ENCODE measurements around the gene NRAS.

NRAS gene

DNA sequence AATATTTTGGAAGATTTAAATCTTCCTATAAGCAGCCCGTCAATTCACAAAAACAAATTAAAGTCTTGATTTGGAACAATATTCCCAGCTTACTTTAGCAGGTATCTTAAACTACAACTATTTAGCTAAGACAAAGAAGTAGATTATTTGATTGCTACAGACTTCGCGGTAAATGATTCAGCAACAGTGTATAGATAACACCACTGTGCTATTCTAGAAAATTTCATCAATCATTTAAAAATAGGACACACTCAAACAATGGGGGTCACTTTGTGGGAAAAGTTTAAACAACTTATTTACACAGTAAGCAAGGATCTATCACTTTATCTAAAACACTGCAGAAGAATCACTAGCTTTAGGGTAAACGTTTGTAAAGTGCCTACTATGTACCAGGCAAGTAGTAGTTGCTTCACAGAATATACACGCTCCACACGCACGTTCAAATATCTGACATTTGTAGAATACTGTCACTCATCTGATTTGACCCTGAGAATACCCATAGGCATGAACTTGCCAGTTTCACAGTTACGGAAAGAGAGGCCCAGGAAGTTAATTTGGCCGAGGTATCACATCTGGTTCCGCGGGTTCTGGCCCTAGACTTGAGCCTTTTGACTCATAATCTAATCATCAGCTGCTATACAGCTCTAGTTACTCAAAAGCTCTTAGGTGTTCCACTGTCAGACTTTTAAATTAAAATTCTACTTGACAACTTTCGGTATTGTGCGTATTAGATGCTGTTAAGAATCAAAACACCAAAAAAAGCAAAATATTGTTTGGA lies 47.6 kb downstream of the NRAS start:
- no peak for TF ChIP-seq CTCF (IDR thresholded peaks at IDR 0.05; ENCODE audit: borderline replicate concordance, insufficient read depth, low read depth, low read length)
- peak overlapping the region; percentile 65 for H3K4me3 ChIP-seq (ENCODE audit: low read depth, low read length)

DNA sequence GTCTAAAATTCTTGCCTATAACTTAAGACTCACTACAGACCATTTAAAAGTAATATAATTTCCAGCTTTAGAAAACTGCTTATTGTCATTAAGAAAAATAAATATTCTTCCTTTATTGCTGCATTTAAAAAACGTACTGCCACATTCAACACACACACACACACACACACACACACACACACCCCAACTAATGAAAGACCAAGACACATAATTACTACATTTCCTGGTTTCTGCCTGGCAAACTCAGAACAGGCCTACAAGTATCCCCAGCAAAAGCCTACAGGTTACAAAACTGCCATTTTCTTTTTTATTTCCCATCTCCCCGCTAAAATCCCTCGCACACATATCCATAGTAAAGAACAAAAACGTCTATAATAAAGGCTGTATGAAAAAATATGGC lies 48.2 kb downstream of the NRAS start:
- H3K4me3 ChIP-seq (ENCODE audit: low read depth, low read length), result no peak overlapping the region
- no peak for TF ChIP-seq CTCF (IDR thresholded peaks at IDR 0.05; ENCODE audit: borderline replicate concordance, insufficient read depth, low read depth, low read length)

DNA sequence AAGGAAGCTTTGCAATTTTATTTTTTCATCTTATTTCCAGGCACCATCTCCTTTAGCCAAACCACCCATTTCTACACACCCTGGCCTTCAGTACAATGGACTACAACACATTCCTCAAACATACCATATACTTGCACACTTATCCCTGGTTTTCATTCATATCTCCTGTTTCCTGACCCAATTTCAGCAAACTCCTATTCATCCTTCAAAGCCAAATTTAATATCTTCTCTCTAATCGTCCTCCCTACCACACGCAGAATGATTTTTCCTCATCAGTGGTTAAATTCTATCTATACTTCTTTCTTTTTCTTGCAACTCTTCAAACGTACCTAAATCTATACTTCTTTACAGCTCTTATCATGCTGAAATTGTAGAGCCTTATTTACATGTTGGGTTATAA lies 49.6 kb downstream of the NRAS start:
- H3K4me3 ChIP-seq (ENCODE audit: low read depth, low read length), result no peak overlapping the region
- no peak for TF ChIP-seq CTCF (IDR thresholded peaks at IDR 0.05; ENCODE audit: borderline replicate concordance, insufficient read depth, low read depth, low read length)

GRCh38 chr1:114660238-114660637 lies 56.3 kb downstream of the NRAS start:
- H3K4me3 ChIP-seq (ENCODE audit: low read depth, low read length), result no peak overlapping the region
- no peak for TF ChIP-seq CTCF (IDR thresholded peaks at IDR 0.05; ENCODE audit: borderline replicate concordance, insufficient read depth, low read depth, low read length)
